Large intestine (tissue), 3 donors: ENCODE data around the gene POU2F2. TPM values are rescaled to one million over a fixed set of nuclear protein-coding genes. Genes with fewer than 3 reads are reported as not detected.

Experiments
- DNase-seq, 2 donors: peaks; one replicate each; pipeline versions ENCODE4 v3.0.0 to v3.0.0-alpha.2; 2013
- H3K27ac ChIP-seq: one replicate; pipeline ENCODE4 v1.5.1; 2013; ENCODE audit warnings: low read length
- H3K27me3 ChIP-seq: 2 replicates; pipeline ENCODE4 v1.6.1; 2013; ENCODE audit warnings: low read length; ENCODE audit not compliant: control insufficient read depth, insufficient read depth
- H3K36me3 ChIP-seq: 2 replicates; pipeline ENCODE4 v1.6.1; 2013; ENCODE audit warnings: low read length; ENCODE audit not compliant: control insufficient read depth, insufficient read depth
- H3K4me1 ChIP-seq: one replicate; pipeline ENCODE4 v1.6.1; 2013; ENCODE audit warnings: low read length; ENCODE audit not compliant: control insufficient read depth, insufficient read depth
- H3K4me3 ChIP-seq: one replicate; pipeline ENCODE4 v1.5.1; 2013; ENCODE audit warnings: low read length
- H3K9me3 ChIP-seq: one replicate; pipeline ENCODE4 v1.6.1; 2013; ENCODE audit warnings: mild to moderate bottlenecking, low read depth, low read length, moderate library complexity; ENCODE audit not compliant: control insufficient read depth
- WGBS: methylation state at CpG from one replicate; pipeline ENCODE4 v1.1.5; 2013; ENCODE audit warnings: low lambda C conversion rate; ENCODE audit not compliant: insufficient coverage; 5-methylcytosine and 5-hydroxymethylcytosine counted together
- polyA plus RNA-seq: library from polyadenylated mRNA; unstranded; fragments of 120-200 nt; gene quantifications from one replicate; pipeline ENCODE4 v1.2.1, GENCODE V29; 2013

POU2F2 gene
- polyA plus RNA-seq, 1 donor: 2.7 TPM

DNA sequence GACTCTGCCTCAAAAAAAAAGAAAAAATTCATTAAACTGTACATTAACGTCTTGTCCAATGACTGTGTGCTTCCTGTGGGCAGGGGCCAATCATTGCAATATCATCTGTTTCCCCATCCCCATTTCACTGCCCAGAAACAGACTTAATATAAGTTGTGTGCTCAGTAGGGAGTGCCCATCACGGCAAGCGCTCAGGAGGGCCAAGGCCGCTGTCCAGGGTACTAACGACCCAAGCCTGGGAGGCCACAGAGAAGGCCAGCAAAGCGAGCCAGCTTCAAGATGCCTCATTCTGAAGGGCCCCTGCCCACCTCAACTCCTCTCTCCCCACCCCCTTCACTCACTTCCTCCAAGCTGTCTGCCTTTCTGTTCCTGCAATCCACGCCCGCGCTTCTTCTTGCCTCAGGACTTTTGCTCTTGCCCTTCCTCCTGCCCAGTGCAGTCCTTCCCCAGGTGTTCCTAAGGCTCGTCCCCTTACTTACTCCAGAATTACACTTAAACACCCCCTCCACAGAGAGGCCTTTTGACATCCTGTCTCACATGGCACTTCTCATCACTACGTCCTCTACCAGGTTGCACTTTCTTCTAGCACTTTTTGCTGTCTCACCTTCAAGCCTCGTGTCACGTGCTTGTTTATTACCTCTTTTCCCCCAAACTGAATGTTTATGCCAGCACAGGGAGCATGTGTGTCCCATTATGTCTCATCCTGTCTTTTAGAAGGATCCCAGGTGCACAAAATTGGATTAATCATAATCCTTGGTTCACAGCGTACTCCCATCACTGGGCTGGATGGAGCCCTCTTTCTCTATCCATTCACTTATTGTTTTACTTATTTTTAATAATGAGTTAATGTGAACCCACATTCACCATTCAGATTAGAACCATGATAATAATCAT lies 11.3 kb upstream of the POU2F2 start:
- peaks cover 17% of the 10 kb centered on the region for H3K27me3 ChIP-seq

DNA sequence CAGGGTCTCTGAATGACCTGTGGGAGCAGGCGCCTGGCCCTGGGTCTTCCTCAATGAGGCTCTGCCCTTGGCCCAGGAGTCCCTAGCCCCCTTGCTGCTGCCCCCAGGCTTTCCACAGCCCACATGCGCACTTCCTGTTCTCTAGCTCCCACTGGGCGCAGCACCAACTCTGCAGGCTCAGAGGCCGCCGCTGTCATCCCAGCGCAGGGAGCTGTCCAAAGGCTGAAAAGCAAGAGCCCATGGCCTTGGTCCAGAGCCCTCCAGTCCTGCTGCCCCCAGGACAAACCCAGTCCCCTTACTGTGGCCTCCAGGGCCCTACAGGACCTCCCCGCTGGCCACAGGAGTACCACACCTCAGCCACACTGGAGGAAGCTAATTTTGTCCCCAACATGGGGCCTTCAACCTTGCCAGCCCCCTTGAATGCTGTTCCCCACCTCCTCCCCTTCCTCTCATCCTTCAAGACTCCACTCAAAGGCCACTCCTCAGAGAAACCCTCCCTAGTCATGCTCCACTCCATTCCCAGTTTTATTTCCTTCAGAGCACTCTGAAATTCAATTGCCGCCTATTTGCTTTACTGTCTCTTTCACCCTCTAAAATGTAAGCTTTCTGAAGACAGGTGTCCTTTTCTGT lies 8.0 kb upstream of the POU2F2 start:
- H3K4me1 ChIP-seq: no peaks in the 10 kb centered on the region
- no peak overlapping the region for H3K4me3 ChIP-seq
- no CpG with 5 or more reads among the region's 8 CpGs for WGBS
- H3K36me3 ChIP-seq: no peaks in the 10 kb centered on the region
- DNase-seq: peak; percentile 43 to 58
- no peak overlapping the region for H3K27ac ChIP-seq
- peaks cover 16% of the 10 kb centered on the region for H3K27me3 ChIP-seq
- H3K9me3 ChIP-seq: no peaks in the 10 kb centered on the region

More for the DNA sequence above, 11.3 kb upstream of the POU2F2 start:
- no peak for DNase-seq
- no peak overlapping the region for H3K4me3 ChIP-seq
- H3K9me3 ChIP-seq: no peaks in the 10 kb centered on the region
- 61% methylated on average over 3 of the region's 14 CpGs for WGBS
- H3K27ac ChIP-seq: no peak overlapping the region
- H3K4me1 ChIP-seq: no peaks in the 10 kb centered on the region
- H3K36me3 ChIP-seq: no peaks in the 10 kb centered on the region

DNA sequence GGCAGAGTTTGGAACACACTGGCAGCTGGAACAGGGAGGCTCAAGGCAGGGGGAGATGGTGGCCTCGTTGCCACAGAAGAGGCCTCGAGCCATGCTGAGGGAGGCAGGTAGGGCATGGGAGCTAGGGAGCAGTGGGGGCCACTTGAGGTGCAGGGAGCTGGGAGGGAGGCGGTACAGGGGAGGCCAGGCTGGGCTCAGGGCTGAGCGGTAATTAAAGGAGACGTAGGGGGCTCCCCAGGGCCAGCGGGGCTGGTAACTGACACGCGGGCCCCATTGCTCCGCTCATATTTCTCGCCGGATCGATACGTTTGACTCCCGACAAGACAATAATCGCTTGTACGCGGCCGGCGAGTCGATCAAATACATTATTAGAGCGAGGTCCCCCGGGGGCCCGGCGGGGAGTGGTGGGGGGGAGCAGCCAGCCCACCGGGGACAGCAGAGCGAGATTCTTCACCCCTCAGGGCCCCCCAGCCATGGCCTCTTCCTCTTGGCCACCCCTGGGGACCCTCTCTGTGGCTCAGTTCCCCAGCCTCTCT lies 2.4 kb upstream of the POU2F2 start:
- Histone ChIP-seq H3K27ac (no peak overlapping the region), H3K4me3 (no peak overlapping the region), H3K36me3 (no peaks in the 10 kb centered on the region), H3K27me3 (peaks cover 52% of the 10 kb centered on the region), H3K9me3 (no peaks in the 10 kb centered on the region), H3K4me1 (peaks cover 3% of the 10 kb centered on the region)
- no CpG with 5 or more reads among the region's 26 CpGs for WGBS
- DNase-seq: no peak

DNA sequence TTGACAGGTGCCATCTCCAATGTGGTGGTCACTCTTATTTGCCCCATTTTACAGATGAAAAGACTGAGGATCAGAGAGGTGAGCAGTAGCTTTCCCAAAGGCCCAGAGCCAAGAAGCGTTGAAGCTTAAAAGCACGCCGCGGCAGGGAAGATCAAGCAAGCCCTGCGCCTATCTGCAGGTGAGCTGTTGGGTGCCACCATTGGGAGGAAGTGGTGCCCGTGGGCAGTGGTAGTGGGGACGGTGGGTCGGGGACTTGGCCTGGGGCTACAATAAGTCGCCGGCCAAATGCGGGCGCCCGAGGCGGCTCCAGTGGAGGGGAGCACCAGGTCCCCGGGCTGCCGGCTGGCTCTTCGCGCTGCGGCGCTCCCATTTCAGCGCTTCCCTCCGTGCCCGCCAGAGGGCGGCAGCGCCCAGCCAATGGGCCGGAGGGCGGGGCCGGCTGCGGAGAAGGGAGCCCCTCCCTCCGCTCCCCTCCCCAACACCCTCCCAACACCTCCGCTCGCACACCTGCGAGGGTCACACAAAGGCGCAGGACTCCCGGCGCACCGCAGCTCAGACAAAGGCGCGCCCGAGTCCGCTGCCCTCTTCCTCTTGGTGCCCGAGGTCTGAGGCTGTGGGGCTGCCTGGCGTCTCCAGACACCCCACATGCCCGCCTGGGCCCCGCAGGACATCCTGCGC lies 744 bp upstream of the POU2F2 start:
- no CpG with 5 or more reads among the region's 46 CpGs for WGBS
- Histone ChIP-seq H3K27me3 (peaks cover 57% of the 10 kb centered on the region), H3K27ac (no peak overlapping the region), H3K36me3 (no peaks in the 10 kb centered on the region), H3K4me1 (peaks cover 3% of the 10 kb centered on the region), H3K4me3 (no peak overlapping the region), H3K9me3 (no peaks in the 10 kb centered on the region)
- peak; percentile 31 to 51 for DNase-seq

DNA sequence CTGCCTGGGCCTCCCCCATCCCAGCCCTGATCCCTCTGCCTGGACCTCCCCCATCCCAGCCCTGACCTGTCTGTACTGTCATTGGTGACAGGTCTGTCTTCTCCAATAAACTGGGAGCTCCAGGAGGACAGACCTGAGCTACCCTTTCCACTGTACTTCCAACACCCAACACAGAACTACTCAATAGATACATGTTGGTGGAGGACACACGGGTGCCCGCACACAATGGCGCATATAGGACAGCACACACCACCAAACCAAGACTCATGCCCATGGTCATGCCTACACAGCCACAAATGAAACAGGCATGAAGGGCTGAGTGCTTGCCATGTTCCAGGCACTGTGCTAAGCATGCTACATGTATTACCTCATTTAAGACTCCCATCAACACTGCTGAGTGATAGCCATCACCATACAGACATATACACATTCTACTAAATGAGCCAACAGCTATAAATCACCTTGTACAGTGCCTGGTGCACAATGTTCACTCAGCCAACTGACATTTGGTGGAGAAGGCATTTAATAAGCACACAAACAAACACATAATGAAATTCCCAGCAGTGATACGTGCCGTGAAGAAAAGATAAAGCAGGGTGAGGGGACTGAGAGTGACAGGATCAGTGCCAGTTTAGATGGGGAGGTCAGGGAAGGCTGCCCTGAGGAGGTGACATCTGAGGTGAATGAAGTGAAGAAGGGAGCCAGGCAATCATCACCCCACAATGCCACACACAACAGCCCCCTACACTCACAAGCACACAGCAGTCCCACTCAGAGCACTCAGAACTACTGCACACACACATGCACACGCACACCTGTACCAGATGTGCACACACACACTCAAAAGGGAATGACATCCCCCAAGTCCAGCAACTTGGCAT lies 857 bp downstream of the POU2F2 start:
- no peak overlapping the region for H3K4me3 ChIP-seq
- no CpG with 5 or more reads among the region's 6 CpGs for WGBS
- DNase-seq: no peak
- no peak overlapping the region for H3K27ac ChIP-seq
- H3K36me3 ChIP-seq: no peaks in the 10 kb centered on the region
- peaks cover 3% of the 10 kb centered on the region for H3K4me1 ChIP-seq
- H3K9me3 ChIP-seq: no peaks in the 10 kb centered on the region
- H3K27me3 ChIP-seq: peaks cover 57% of the 10 kb centered on the region

DNA sequence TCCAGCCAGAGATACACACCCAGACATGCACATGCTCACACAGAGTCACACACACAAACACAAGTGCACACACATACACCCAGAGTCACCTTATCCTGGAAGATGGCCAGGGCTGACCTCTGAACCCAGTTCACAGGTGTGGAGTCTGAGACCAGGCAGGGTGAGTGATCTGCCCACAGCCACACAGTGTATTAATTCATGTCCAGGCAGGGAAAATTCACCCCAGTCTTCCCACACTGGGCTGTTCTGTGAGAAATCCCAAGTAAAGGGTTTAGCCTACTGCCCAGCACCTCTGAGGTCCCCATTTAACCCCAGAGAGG lies 2.0 kb downstream of the POU2F2 start:
- Histone ChIP-seq H3K4me1 (peaks cover 3% of the 10 kb centered on the region), H3K27me3 (peaks cover 60% of the 10 kb centered on the region), H3K9me3 (no peaks in the 10 kb centered on the region), H3K4me3 (no peak overlapping the region), H3K27ac (no peak overlapping the region), H3K36me3 (no peaks in the 10 kb centered on the region)
- no peak for DNase-seq

DNA sequence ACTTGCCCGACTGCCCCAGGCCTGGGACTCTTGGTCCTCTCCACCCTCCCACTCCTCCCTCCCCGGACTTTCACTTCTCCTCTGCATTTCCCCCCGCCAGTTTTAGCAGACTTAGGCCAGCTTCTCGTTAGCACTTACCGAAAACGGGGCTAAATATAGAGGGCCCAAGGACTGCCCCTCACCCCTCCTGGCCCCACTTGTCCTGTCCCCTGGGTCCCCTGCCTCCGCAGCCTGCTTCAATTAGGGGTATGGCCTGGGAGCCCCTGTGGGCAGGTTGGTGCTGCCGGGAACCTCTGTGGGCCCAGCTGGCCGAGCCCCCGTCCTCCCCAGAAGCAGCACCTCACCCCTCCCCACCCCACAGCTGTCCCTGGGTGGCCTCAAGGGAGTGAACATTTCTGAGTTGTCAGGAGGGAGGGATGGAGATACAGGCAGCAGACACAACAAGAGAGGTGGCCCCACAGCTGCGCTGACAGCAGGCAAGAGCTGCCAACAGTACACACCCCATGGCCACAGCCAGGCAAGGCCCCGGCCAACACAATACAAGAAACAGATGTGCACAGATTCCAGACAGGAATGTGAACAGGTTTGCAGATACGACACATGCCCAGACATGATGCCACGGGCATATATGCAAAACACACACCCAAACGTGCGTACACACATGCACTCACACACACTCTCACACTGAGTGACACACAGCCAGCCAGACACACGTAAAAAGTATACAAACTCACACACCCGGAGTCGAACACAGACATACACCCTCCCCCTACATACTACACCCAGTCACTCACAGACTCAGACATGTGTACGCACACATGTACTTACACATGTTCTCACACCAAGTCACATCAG lies 2.6 kb downstream of the POU2F2 start:
- H3K4me3 ChIP-seq: no peak overlapping the region
- no peaks in the 10 kb centered on the region for H3K9me3 ChIP-seq
- H3K36me3 ChIP-seq: no peaks in the 10 kb centered on the region
- no peak for DNase-seq
- peaks cover 61% of the 10 kb centered on the region for H3K27me3 ChIP-seq
- no peak overlapping the region for H3K27ac ChIP-seq
- H3K4me1 ChIP-seq: peaks cover 3% of the 10 kb centered on the region
- WGBS: 40% methylated on average over 1 of the region's 20 CpGs

DNA sequence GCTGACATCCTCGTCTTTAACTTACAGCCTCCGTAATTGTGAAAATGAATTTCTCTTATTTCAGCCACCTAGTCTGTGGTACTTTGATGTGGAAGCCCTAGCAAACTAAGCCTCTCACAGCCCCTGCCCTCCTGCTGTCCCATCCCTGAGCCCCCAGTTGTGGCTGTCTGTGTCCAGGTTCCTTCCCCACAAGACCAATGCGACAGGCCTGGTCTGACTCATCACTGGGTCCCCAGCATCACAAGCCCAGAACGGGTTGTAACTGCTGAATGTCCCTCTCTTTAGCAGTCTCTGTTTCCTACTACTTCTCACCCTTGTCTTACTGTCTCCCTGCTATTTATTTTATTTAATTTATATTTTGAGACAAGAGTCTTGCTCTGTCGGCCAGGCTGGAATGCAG lies 5.7 kb downstream of the POU2F2 start:
- Histone ChIP-seq H3K27ac (no peak overlapping the region), H3K36me3 (no peaks in the 10 kb centered on the region), H3K9me3 (no peaks in the 10 kb centered on the region), H3K4me1 (no peaks in the 10 kb centered on the region), H3K4me3 (no peak overlapping the region), H3K27me3 (peaks cover 38% of the 10 kb centered on the region)
- no peak for DNase-seq
- 70% methylated on average over 2 of the region's 5 CpGs for WGBS

DNA sequence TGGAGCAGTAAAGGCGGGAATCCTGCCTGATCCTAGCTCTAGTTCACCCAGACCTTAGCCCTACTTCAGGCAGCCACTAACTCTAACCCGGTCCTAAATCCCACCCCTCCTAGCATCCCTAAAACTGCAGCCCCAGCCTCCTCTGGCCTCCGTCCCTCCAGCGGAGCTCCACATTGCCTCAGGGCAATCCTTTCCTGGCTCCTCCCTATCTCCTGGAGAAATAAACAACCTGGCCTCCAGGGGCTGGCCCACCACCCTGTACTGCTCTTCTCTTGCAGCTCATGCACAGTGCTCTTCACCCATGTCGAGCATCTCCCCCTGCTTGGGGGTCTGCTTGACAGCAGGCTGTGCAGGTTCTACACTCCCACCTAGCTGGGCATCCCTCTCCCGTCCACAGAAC lies 6.7 kb downstream of the POU2F2 start:
- no peak overlapping the region for H3K27ac ChIP-seq
- peaks cover 29% of the 10 kb centered on the region for H3K27me3 ChIP-seq
- no peaks in the 10 kb centered on the region for H3K4me1 ChIP-seq
- no peaks in the 10 kb centered on the region for H3K9me3 ChIP-seq
- no peaks in the 10 kb centered on the region for H3K36me3 ChIP-seq
- no CpG with 5 or more reads among the region's 6 CpGs for WGBS
- H3K4me3 ChIP-seq: no peak overlapping the region
- no peak for DNase-seq
